K562 (cell line): ENCODE results near the gene ZNF564. TPM values are rescaled to one million over a fixed set of nuclear protein-coding genes. Genes with fewer than 3 reads are reported as not detected.

Source experiments
- BACH1 ChIP-seq: fragments of 200-800 bp; sonication (Bioruptor generic); IDR thresholded peaks from 2 replicates; pipeline ENCODE4 v1.6.1; 2016; ENCODE audit warnings: missing genetic modification characterization, missing compliant biosample characterization
- FOXO4 ChIP-seq: fragments of 450-650 bp; formaldehyde crosslinking; IDR thresholded peaks from 2 replicates; pipeline ENCODE4 v1.4.0; 2020; ENCODE audit warnings: mild to moderate bottlenecking, moderate library complexity
- HCFC1 ChIP-seq: IDR thresholded peaks from 2 replicates; pipeline ENCODE4 v1.6.1; 2012; ENCODE audit warnings: low read depth, low read length, improper control_type of control experiment
- MYC ChIP-seq, 2 experiments: fragments of 250-450 bp in 1 of 2; sonication (Bioruptor Pico) in 1 of 2; IDR thresholded peaks; 2 replicates each; pipeline versions ENCODE4 v1.5.1 to v1.6.1; 2012 to 2021; ENCODE audit warnings: low read depth in 2 of 2, borderline replicate concordance in 1 of 2, improper control_type of control experiment in 1 of 2, low read length in 1 of 2, mild to moderate bottlenecking in 1 of 2, moderate library complexity in 1 of 2
- RREB1 ChIP-seq: fragments of 250-450 bp; sonication (Bioruptor Pico); IDR thresholded peaks from 2 replicates; pipeline ENCODE4 v1.4.0; 2020
- TFAM ChIP-seq: fragments of 250-450 bp; sonication (Bioruptor Pico); conservative IDR thresholded peaks from 2 replicates; pipeline ENCODE4 v1.5.0; 2021; ENCODE audit warnings: mild to moderate bottlenecking, moderate library complexity
- YBX1 ChIP-seq: fragments of 450-650 bp; IDR thresholded peaks from 2 replicates; pipeline ENCODE4 v1.7.1; 2016; ENCODE audit warnings: mild to moderate bottlenecking
- YY1 ChIP-seq, 3 experiments: IDR thresholded peaks; 2 replicates each; pipeline ENCODE4 v1.6.1; 2011; ENCODE audit warnings: low read length in 2 of 3, mild to moderate bottlenecking in 2 of 3, moderate library complexity in 2 of 3, borderline replicate concordance in 1 of 3, control low read depth in 1 of 3, low read depth in 1 of 3; ENCODE audit not compliant: insufficient read depth in 3 of 3, insufficient replicate concordance in 2 of 3, control insufficient read depth in 1 of 3, insufficient read length in 1 of 3; ENCODE audit errors: extremely low read depth in 1 of 3
- ZBTB11 ChIP-seq, 3 experiments: fragments of 200-800 bp in 1 of 3; fragments of 250-450 bp in 1 of 3; fragments of 450-650 bp in 1 of 3; sonication (Bioruptor Pico) in 1 of 3; sonication (Bioruptor generic) in 1 of 3; formaldehyde crosslinking in 1 of 3; IDR thresholded peaks; 2 replicates each; pipeline versions ENCODE4 v1.6.1 to v1.8.0; 2016 to 2022; ENCODE audit warnings: mild to moderate bottlenecking in 2 of 3, missing genetic modification characterization in 2 of 3, missing compliant biosample characterization in 1 of 3, moderate library complexity in 1 of 3
- ZBTB43 ChIP-seq: sonication (generic); formaldehyde crosslinking; IDR thresholded peaks from 2 replicates; pipeline ENCODE4 v1.8.0; 2023; ENCODE audit warnings: mild to moderate bottlenecking, missing genetic modification reagents
- ZNF197 ChIP-seq: fragments of 200-800 bp; sonication (Bioruptor generic); IDR thresholded peaks from 2 replicates; pipeline ENCODE4 v1.6.1; 2016; ENCODE audit warnings: low read depth, missing genetic modification characterization, missing compliant biosample characterization
- ZNF232 ChIP-seq: sonication (generic); formaldehyde crosslinking; IDR thresholded peaks from 2 replicates; pipeline ENCODE4 v1.8.0; 2022; ENCODE audit warnings: mild to moderate bottlenecking, missing genetic modification reagents
- ZNF24 ChIP-seq: fragments of 450-650 bp; IDR thresholded peaks from 2 replicates; pipeline ENCODE4 v1.6.1; 2016
- polyA plus RNA-seq, 8 experiments: library from polyadenylated mRNA; depleted of rRNA in 4 of 8; stranded (reverse) in 5 of 8; unstranded in 3 of 8; fragments of >200 nt; fragmentation: Nextera tagmentation in 2 of 8; fragmentation: Illumina TruSeq in 1 of 8; extraction: Ambion mirVana in 2 of 8; extraction: Trizol in 1 of 8; gene quantifications; 2 replicates each; pipeline versions ENCODE4 v1.2.1 to v1.2.3, GENCODE V29; 2011 to 2014; ENCODE audit warnings: inconsistent platforms in 1 of 8, missing spikeins in 1 of 8
- total RNA-seq, 7 experiments: library from RNA; depleted of rRNA in 6 of 7; stranded (reverse); fragments of >200 nt in 6 of 7; fragmentation: Illumina TruSeq in 2 of 7; extraction: Trizol in 2 of 7; gene quantifications; 2 replicates each; pipeline versions ENCODE4 v1.2.1 to v1.2.3, GENCODE V29; 2011 to 2021; ENCODE audit warnings: low replicate concordance in 1 of 7

ZNF564 gene
- total and polyA plus RNA-seq, 9 of the 15 experiments (the other 6 are each of a cell fraction or from before 2014, with no cell fraction given), result 1.4 to 8.1 (median 5.6) TPM

GRCh38 chr19:12551060-12551832 is at the start of gene ZNF564 (continued):
- peak; percentile 88 to 98 (median 90); a peak in 5 of 6 replicates for TF ChIP-seq ZBTB11 (CRISPR knock-in tag; IDR thresholded peaks at IDR 0.05)
- peak; percentile 55 for TF ChIP-seq HCFC1
- TF ChIP-seq BACH1 (tag), result no peak
- no peak; the same call in 1 of the 2 replicates for TF ChIP-seq ZNF197 (CRISPR knock-in tag)
- no peak for TF ChIP-seq YBX1
- TF ChIP-seq MYC (IDR thresholded peaks at IDR 0.05; ENCODE audit: low read depth, low read length), result no peak; the same call in none of the 2 replicates
- no peak for TF ChIP-seq MYC (CRISPR knock-in tag; IDR thresholded peaks at IDR 0.05; ENCODE audit: borderline replicate concordance, low read depth)
- TF ChIP-seq ZNF24, result no peak
- no peak for TF ChIP-seq RREB1 (CRISPR knock-in tag)
- no peak for TF ChIP-seq TFAM
- TF ChIP-seq YY1 (IDR thresholded peaks at IDR 0.05; ENCODE audit: borderline replicate concordance in 1 of 3, control insufficient read depth in 1 of 3, extremely low read depth in 1 of 3, insufficient read depth in 3 of 3, insufficient read length in 1 of 3, insufficient replicate concordance in 2 of 3, low read depth in 1 of 3, low read length in 2 of 3), result peak in 1 of 3 experiments; percentile 70
- TF ChIP-seq FOXO4 (CRISPR knock-in tag), result no peak
- no peak for TF ChIP-seq ZNF232 (CRISPR knock-in tag)
- TF ChIP-seq ZBTB43, result no peak
